ENCODE results near the gene TBP. TPM values are rescaled to one million over a fixed set of nuclear protein-coding genes. Genes with fewer than 3 reads are reported as not detected.

Gene TBP
- total RNA-seq: 12.6 and 20.9 TPM in 2 replicates

GRCh38 chr6:170554013-170554795 lies at the start of gene TBP:
TSS of gene TBP (plus strand) at chr6:170554369. CDS start at chr6:170557030, 2,661 bp downstream.

GRCh38 chr6:170552765-170553533 lies 1.2 kb upstream of the TBP start, which contains the start of gene PSMB1:
TSS of gene PSMB1 (minus strand) at chr6:170553307. CDS start at chr6:170553242, 65 bp downstream.

GRCh38 chr6:170584181-170584953 lies 30.2 kb downstream of the TBP start, which contains the start of gene PDCD2:
TSS of gene PDCD2 (minus strand) at chr6:170584637. CDS start at chr6:170584581, 56 bp downstream.

Other genes starting within 250 kb of the TBP start
- 10.9 and 22.1 TPM in 2 replicates for gene FAM120B, start 247.6 kb upstream of the TBP start, total RNA-seq
- gene PSMB1, start 1.1 kb upstream of the TBP start, total RNA-seq: 146 and 203 TPM in 2 replicates
- gene PDCD2, start 30.3 kb downstream of the TBP start, total RNA-seq: 48.4 and 91.6 TPM in 2 replicates

All from nasal cavity respiratory epithelium epithelial cell of viscerocranial mucosa (primary cell).